ENCODE data around the gene ATP8A1. TPM values are rescaled to one million over a fixed set of nuclear protein-coding genes. Genes with fewer than 3 reads are reported as not detected.

ATP8A1 gene
- total RNA-seq, 2 donors from 2014 or later = 18.6 to 74.0 TPM

- H3K27ac ChIP-seq = no peak overlapping the region
- intact Hi-C loops (cut with DNase I) = no loop called here
- no peaks in the 10 kb centered on the region for H3K4me1 ChIP-seq (replicated peaks)
- H3K4me3 ChIP-seq = no peak overlapping the region
- H3K27me3 ChIP-seq (replicated peaks; ENCODE audit: insufficient read depth) = no peaks in the 10 kb centered on the region
- H3K9me3 ChIP-seq = no peaks in the 10 kb centered on the region
- TF ChIP-seq POLR2AphosphoS5 (IDR thresholded peaks at IDR 0.05) (no peak), CTCF (IDR thresholded peaks at IDR 0.05) (no peak), POLR2A (IDR thresholded peaks at IDR 0.05) (no peak)
- no peak for DNase-seq (ENCODE audit: low spot score)
- WGBS = 92% methylated on average over 5 of the region's 5 CpGs
- no peaks in the 10 kb centered on the region for H3K36me3 ChIP-seq
Observed at GRCh38 chr4:42420140-42420539, 236.8 kb downstream of the ATP8A1 start.

DNA sequence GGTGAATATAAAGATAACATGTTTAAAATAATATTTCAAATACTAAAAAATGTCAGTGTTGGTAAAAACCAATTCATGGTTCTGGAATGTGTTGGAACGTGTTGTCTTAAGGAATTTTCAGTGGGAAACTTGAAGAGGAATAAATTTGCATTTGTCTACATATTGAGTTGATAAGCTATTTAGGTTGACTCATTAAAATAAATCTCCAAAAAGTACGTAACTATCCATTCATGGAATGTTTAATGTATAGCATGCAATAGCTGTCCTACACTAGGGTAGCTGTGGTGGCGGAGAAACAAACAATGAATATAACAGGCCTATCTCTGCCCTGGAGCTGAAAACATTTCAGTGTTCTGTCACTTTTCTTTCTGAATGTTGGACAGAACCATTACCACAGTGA lies 239.4 kb downstream of the ATP8A1 start:
- no peak for TF ChIP-seq CTCF (IDR thresholded peaks at IDR 0.05)
- TF ChIP-seq POLR2AphosphoS5 (IDR thresholded peaks at IDR 0.05) = no peak
- no peak for TF ChIP-seq POLR2A (IDR thresholded peaks at IDR 0.05)
- Histone ChIP-seq H3K27me3 (replicated peaks; ENCODE audit: insufficient read depth) (no peaks in the 10 kb centered on the region), H3K4me3 (no peak overlapping the region), H3K36me3 (no peaks in the 10 kb centered on the region), H3K4me1 (replicated peaks) (no peaks in the 10 kb centered on the region), H3K27ac (no peak overlapping the region), H3K9me3 (no peaks in the 10 kb centered on the region)
- 95% methylated on average over 3 of the region's 3 CpGs for WGBS
- no peak for DNase-seq (ENCODE audit: low spot score)
- intact Hi-C loops (cut with DNase I) = no loop called here

DNA sequence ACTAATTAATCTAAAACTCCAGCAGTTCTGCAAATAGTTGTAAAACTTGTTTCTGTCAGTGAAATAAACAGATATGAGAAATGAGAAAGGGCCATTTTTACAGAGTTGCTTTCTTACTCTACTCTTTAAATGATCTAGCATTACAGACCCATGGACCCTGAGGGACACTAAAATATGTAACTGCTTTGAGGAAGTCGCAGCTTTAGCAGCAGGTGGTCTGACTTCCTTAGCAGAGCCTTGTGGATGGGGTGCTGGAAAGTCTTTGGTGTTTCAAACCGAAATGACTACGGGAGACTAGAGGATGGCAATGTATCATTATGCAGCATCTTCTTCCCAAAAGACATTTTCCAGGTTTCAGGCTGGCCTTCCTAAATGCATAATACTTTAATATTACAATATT lies 240.9 kb downstream of the ATP8A1 start:
- H3K4me1 ChIP-seq (replicated peaks) = no peaks in the 10 kb centered on the region

GRCh38 chr4:42415281-42415680 lies 241.6 kb downstream of the ATP8A1 start:
- 43% methylated on average over 1 of the region's 1 CpG for WGBS
- Histone ChIP-seq H3K4me3 (no peak overlapping the region), H3K27me3 (replicated peaks; ENCODE audit: insufficient read depth) (no peaks in the 10 kb centered on the region), H3K36me3 (no peaks in the 10 kb centered on the region), H3K27ac (no peak overlapping the region), H3K9me3 (no peaks in the 10 kb centered on the region), H3K4me1 (replicated peaks) (no peaks in the 10 kb centered on the region)
- DNase-seq (ENCODE audit: low spot score) = no peak
- intact Hi-C loops (cut with DNase I) = no loop called here
- TF ChIP-seq POLR2A (IDR thresholded peaks at IDR 0.05) (no peak), CTCF (IDR thresholded peaks at IDR 0.05) (no peak), POLR2AphosphoS5 (IDR thresholded peaks at IDR 0.05) (no peak)

More for the DNA sequence above, 240.9 kb downstream of the ATP8A1 start:
- no peak for TF ChIP-seq CTCF (IDR thresholded peaks at IDR 0.05)
- no peak for TF ChIP-seq POLR2A (IDR thresholded peaks at IDR 0.05)
- TF ChIP-seq POLR2AphosphoS5 (IDR thresholded peaks at IDR 0.05) = no peak
- Histone ChIP-seq H3K27ac (no peak overlapping the region), H3K27me3 (replicated peaks; ENCODE audit: insufficient read depth) (no peaks in the 10 kb centered on the region), H3K4me3 (no peak overlapping the region), H3K36me3 (no peaks in the 10 kb centered on the region), H3K9me3 (no peaks in the 10 kb centered on the region)
- 51% methylated on average over 3 of the region's 3 CpGs for WGBS
- intact Hi-C loops (cut with DNase I) = no loop called here
- DNase-seq (ENCODE audit: low spot score) = no peak

DNA sequence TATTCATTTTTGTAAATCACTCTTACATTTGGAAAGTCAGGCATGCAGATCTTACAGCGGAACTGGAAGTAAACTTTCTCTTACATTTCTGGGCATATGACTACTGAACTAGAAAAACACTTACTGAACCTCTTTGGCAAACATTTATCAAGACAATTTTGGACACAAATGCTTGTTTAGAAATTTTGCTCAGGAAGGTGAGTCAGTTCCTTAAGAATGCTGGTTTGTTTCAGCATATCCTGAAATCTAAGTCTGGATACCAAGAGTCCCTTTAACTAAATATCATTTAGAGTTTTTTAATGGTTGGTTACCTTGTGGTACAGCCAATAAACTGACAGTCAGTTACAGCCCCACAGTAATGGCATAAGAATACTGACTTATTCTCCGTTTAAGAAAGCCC lies 244.7 kb downstream of the ATP8A1 start:
- no peaks in the 10 kb centered on the region for H3K9me3 ChIP-seq
- H3K27ac ChIP-seq = no peak overlapping the region
- no peaks in the 10 kb centered on the region for H3K27me3 ChIP-seq (replicated peaks; ENCODE audit: insufficient read depth)
- no peak for DNase-seq (ENCODE audit: low spot score)
- TF ChIP-seq CTCF (IDR thresholded peaks at IDR 0.05) = no peak
- no peak for TF ChIP-seq POLR2AphosphoS5 (IDR thresholded peaks at IDR 0.05)
- no peak for TF ChIP-seq POLR2A (IDR thresholded peaks at IDR 0.05)
- H3K4me3 ChIP-seq = no peak overlapping the region
- WGBS = 50% methylated on average over 2 of the region's 2 CpGs
- intact Hi-C loops (cut with DNase I) = no loop called here
- H3K4me1 ChIP-seq (replicated peaks) = no peaks in the 10 kb centered on the region
- no peaks in the 10 kb centered on the region for H3K36me3 ChIP-seq

All from prostate gland (tissue), 2 donors.